Gastrocnemius medialis (tissue), 4 donors: ENCODE data around the gene PRDM2.

ENCODE experiments used
- POLR2A ChIP-seq, 2 donors: fragments of 450-650 bp; IDR thresholded peaks; one replicate each; pipeline ENCODE4 v1.6.1; 2017; ENCODE audit warnings: antibody characterized with exemption in 2 of 2, mild to moderate bottlenecking in 2 of 2, moderate library complexity in 2 of 2
- TF ChIP-seq, protein P1 (sequence below), 5 experiments: fragments of 450-650 bp in 3 of 5; fragments of 200-600 bp in 2 of 5; sonication (generic) in 2 of 5; IDR thresholded peaks in 4 of 5; conservative IDR thresholded peaks in 1 of 5; 1 replicate in 4 of 5; 2 replicates in 1 of 5; pipeline ENCODE4 v1.5.1; 2016 to 2019; ENCODE audit warnings: antibody characterized with exemption in 5 of 5, mild to moderate bottlenecking in 3 of 5, moderate library complexity in 3 of 5

DNA sequence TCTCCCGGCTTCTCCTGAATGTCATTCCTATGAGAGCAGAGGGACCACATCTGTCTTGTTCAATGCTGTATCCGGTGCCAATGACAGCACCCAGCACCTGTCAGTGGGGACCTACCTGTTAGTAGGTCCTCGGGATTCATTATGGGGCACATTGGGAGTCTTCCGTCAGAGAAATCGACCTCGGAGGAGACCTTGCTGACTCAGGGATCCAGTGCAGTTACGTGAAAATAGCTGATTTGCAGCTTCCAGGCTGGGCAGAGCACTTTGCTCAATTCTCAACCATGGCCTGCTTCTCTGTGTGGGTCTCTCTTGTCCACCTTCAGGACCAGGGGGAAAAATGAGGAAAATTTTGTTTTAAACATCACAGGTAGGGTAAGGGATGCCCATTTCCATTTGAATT lies 130.2 kb downstream of the PRDM2 start:
- TF ChIP-seq, protein P1, sequence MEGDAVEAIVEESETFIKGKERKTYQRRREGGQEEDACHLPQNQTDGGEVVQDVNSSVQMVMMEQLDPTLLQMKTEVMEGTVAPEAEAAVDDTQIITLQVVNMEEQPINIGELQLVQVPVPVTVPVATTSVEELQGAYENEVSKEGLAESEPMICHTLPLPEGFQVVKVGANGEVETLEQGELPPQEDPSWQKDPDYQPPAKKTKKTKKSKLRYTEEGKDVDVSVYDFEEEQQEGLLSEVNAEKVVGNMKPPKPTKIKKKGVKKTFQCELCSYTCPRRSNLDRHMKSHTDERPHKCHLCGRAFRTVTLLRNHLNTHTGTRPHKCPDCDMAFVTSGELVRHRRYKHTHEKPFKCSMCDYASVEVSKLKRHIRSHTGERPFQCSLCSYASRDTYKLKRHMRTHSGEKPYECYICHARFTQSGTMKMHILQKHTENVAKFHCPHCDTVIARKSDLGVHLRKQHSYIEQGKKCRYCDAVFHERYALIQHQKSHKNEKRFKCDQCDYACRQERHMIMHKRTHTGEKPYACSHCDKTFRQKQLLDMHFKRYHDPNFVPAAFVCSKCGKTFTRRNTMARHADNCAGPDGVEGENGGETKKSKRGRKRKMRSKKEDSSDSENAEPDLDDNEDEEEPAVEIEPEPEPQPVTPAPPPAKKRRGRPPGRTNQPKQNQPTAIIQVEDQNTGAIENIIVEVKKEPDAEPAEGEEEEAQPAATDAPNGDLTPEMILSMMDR (IDR thresholded peaks at IDR 0.05 in 4 of 5, conservative IDR thresholded peaks at IDR 0.05 in 1 of 5) = no peak
- no peak for TF ChIP-seq POLR2A (IDR thresholded peaks at IDR 0.05)
